Endothelial cell of umbilical vein (primary cell): Measurements from ENCODE around the gene MAPRE2. TPM values are rescaled to one million over a fixed set of nuclear protein-coding genes. Genes with fewer than 3 reads are reported as not detected.
A peak's percentile ranks its signal among the peaks of the same experiment; 100 is the strongest.

ENCODE experiments used
- BruUV-seq: library from RNA; stranded (reverse); fragments of 400-500 nt; replicated peaks from 2 replicates; lab custom pipeline; 2021; lab: Mats Ljungman, UMichigan
- CTCF ChIA-PET: fragments of 300-600, 350-600 bp; sonication (Branson Sonifier 250); formaldehyde crosslinking; loops from one replicate; lab custom pipeline; 2021; ENCODE audit warnings: antibody characterized with exemption, inconsistent platforms; lab: Charles Lee
- POLR2A ChIA-PET: fragments of 300-600, 350-600 bp; sonication (Branson Sonifier 250); formaldehyde crosslinking; loops from one replicate; lab custom pipeline; 2021; ENCODE audit warnings: antibody characterized with exemption, inconsistent platforms; lab: Charles Lee
- DNase-seq: peaks from one replicate; pipeline ENCODE4 v3.0.0-alpha.2; 2011; ENCODE audit warnings: low read depth, low spot score
- FAIRE-seq: peaks from 2 replicates; lab custom pipeline; 2011; peaks lifted over from hg19 to GRCh38; lab: Jason Lieb, UNC
- H2AFZ ChIP-seq: 2 replicates; pipeline ENCODE4 v1.6.0; 2012; ENCODE audit warnings: low read depth, low read length, control low read depth, inconsistent platforms
- H3K27ac ChIP-seq: 2 replicates; pipeline ENCODE4 v1.5.1; 2011; ENCODE audit warnings: low read depth, mild to moderate bottlenecking, control low read depth, low read length, moderate library complexity; ENCODE audit not compliant: insufficient read depth
- H3K27me3 ChIP-seq, 2 experiments: 2 replicates each; pipeline versions ENCODE4 v1.6.0 to v1.6.1; 2011; ENCODE audit warnings: low read length in 2 of 2, mixed read lengths in 1 of 2; ENCODE audit not compliant: control insufficient read depth in 2 of 2, insufficient read depth in 2 of 2
- H3K36me3 ChIP-seq, 2 experiments: 2 replicates in 1 of 2; 3 replicates in 1 of 2; pipeline ENCODE4 v1.5.1; 2011; ENCODE audit warnings: low read length in 2 of 2, mild to moderate bottlenecking in 1 of 2, moderate library complexity in 1 of 2; ENCODE audit not compliant: control insufficient read depth in 2 of 2, insufficient read depth in 2 of 2; ENCODE audit errors: extremely low read depth in 1 of 2
- H3K4me1 ChIP-seq: 3 replicates; pipeline ENCODE4 v1.5.1; 2011; ENCODE audit warnings: mild to moderate bottlenecking, low read length; ENCODE audit not compliant: control insufficient read depth, insufficient read depth; ENCODE audit errors: extremely low read depth
- H3K4me2 ChIP-seq: 2 replicates; pipeline ENCODE4 v1.6.1; 2011; ENCODE audit warnings: low read length, control low read depth, mixed read lengths; ENCODE audit not compliant: insufficient read depth
- H3K4me3 ChIP-seq, 3 experiments: fragments of 200-600 bp in 1 of 3; sonication (generic), shearing (Covaris generic) in 1 of 3; replicated peaks in 1 of 3; 2 replicates each; pipeline ENCODE4 v1.5.1; 2011 to 2016; ENCODE audit warnings: control low read depth in 3 of 3, low read length in 3 of 3, mild to moderate bottlenecking in 2 of 3, inconsistent platforms in 1 of 3, low read depth in 1 of 3, moderate library complexity in 1 of 3; ENCODE audit not compliant: insufficient read depth in 1 of 3
- H3K79me2 ChIP-seq: 2 replicates; pipeline ENCODE4 v1.6.0; 2012; ENCODE audit warnings: low read length, inconsistent platforms; ENCODE audit not compliant: control insufficient read depth, insufficient read depth
- H3K9ac ChIP-seq: replicated peaks from 2 replicates; pipeline ENCODE3; 2011; ENCODE audit warnings: low read length, control low read depth; ENCODE audit not compliant: insufficient read depth; ENCODE audit errors: extremely low read depth
- H3K9me1 ChIP-seq: replicated peaks from 3 replicates; pipeline ENCODE4 v1.6.0; 2011; ENCODE audit warnings: mild to moderate bottlenecking, low read length; ENCODE audit not compliant: control insufficient read depth, insufficient read depth; ENCODE audit errors: extremely low read depth
- H3K9me3 ChIP-seq: replicated peaks from 2 replicates; pipeline ENCODE4 v1.5.1; 2012; ENCODE audit warnings: low read length, inconsistent platforms; ENCODE audit not compliant: control insufficient read depth, insufficient read depth
- H4K20me1 ChIP-seq: replicated peaks from 2 replicates; pipeline ENCODE3; 2011; ENCODE audit warnings: mild to moderate bottlenecking, low read length; ENCODE audit not compliant: control insufficient read depth, insufficient read depth; ENCODE audit errors: extremely low read depth
- CTCF ChIP-seq, 2 donors: IDR thresholded peaks; 1 replicate in 1 of 2; 2 replicates in 1 of 2; pipeline ENCODE4 v1.5.1; 2011; ENCODE audit warnings: low read length in 2 of 2, mild to moderate bottlenecking in 2 of 2, moderate library complexity in 2 of 2, control low read depth in 1 of 2, inconsistent platforms in 1 of 2, low read depth in 1 of 2; ENCODE audit not compliant: insufficient read depth in 1 of 2; ENCODE audit errors: extremely low read depth in 1 of 2
- EZH2 ChIP-seq: IDR thresholded peaks from 2 replicates; pipeline ENCODE4 v1.6.1; 2012; ENCODE audit warnings: borderline replicate concordance, low read depth, mild to moderate bottlenecking, moderate library complexity, low read length, inconsistent platforms; ENCODE audit not compliant: severe bottlenecking
- FOS ChIP-seq: IDR thresholded peaks from 2 replicates; pipeline ENCODE4 v1.6.1; 2011; ENCODE audit warnings: mild to moderate bottlenecking, low read length, moderate library complexity, borderline replicate concordance; ENCODE audit not compliant: insufficient read depth
- MAX ChIP-seq: IDR thresholded peaks from 2 replicates; pipeline ENCODE4 v1.6.1; 2011; ENCODE audit not compliant: insufficient read depth, insufficient read length
- POLR2AphosphoS5 ChIP-seq: IDR thresholded peaks from 2 replicates; pipeline ENCODE4 v1.6.1; 2012; ENCODE audit warnings: low read depth, mild to moderate bottlenecking, control low read depth, low read length, moderate library complexity; ENCODE audit not compliant: insufficient read depth
- dilution Hi-C: fragments of 300-500 bp; cut with MboI; formaldehyde crosslinking; loops from one replicate; pipeline ENCODE4 v1.15.0; 2019; ENCODE audit warnings: low sequenced_read_pairs; ENCODE audit not compliant: extremely low pct_ligation_motif_present
- intact Hi-C: fragments of 100-400 bp; cut with micrococcal nuclease; formaldehyde crosslinking; loops from one replicate; pipeline ENCODE4 v1.10.0; 2022
- polyA plus RNA-seq, 4 experiments: library from polyadenylated mRNA; depleted of rRNA in 3 of 4; stranded (reverse) in 3 of 4; unstranded in 1 of 4; fragments of >200 nt; gene quantifications; 2 replicates each; pipeline versions ENCODE4 v1.2.1 to v1.2.3, GENCODE V29; 2011 to 2012; ENCODE audit warnings: missing spikeins in 1 of 4
- total RNA-seq: library from RNA; stranded (reverse); gene quantifications from 2 replicates; pipeline ENCODE4 v1.2.3, GENCODE V29; 2021

MAPRE2 gene
- total and polyA plus RNA-seq, 2 donors (not counting 3 experiments of a cell fraction or from before 2014, with no cell fraction given), result 117 to 148 TPM

- DNase-seq (peak; percentile 83), FAIRE-seq (peak; percentile 87)
- no peak overlapping the region for H3K27ac ChIP-seq
- no peak overlapping the region for H3K4me3 ChIP-seq
- dilution Hi-C loops, result no loop called here
- H3K4me1 ChIP-seq, result peaks cover 4% of the 10 kb centered on the region
- POLR2A ChIA-PET, result interaction anchor here (0.7 kb wide), 1 partner anchor 48 kb away, joined by 3 read pairs; no protein-coding TSS in a partner anchor
- H2AFZ ChIP-seq, result no peak overlapping the region
- CTCF ChIA-PET, result interaction anchor here (0.5 to 6.2 kb wide), 50 partner anchors 8 to 403 kb away, joined by 3 to 266 read pairs (median 4); partner anchors contain the start of genes MAPRE2, ZNF24 and ZNF397
- no peaks in the 10 kb centered on the region for H3K36me3 ChIP-seq
- no peak overlapping the region for H3K4me2 ChIP-seq
- H3K9me1 ChIP-seq, result no peaks in the 10 kb centered on the region
- H3K27me3 ChIP-seq, result no peaks in the 10 kb centered on the region
- no peaks in the 10 kb centered on the region for H3K79me2 ChIP-seq
- TF ChIP-seq CTCF (IDR thresholded peaks at IDR 0.05; ENCODE audit: extremely low read depth in 1 of 2, insufficient read depth in 1 of 2, low read depth in 1 of 2, low read length in 2 of 2), result peak; percentile 27 to 38
- TF ChIP-seq EZH2, result no peak
- TF ChIP-seq POLR2AphosphoS5, result no peak
- H3K9me3 ChIP-seq, result no peaks in the 10 kb centered on the region
- H3K9ac ChIP-seq, result no peak overlapping the region
- H4K20me1 ChIP-seq, result no peaks in the 10 kb centered on the region
- BruUV-seq, result no TSS peak
- intact Hi-C loops, result loop anchor here (1.0 to 5.0 kb wide), 7 partner anchors 35 to 349 kb away; partner anchors contain the start of genes MAPRE2 and ZNF24
Observed at GRCh38 chr18:35005963-35006577, 35.1 kb upstream of the MAPRE2 start.

- Histone ChIP-seq H3K36me3 (no peaks in the 10 kb centered on the region), H3K4me3 (no peak overlapping the region), H3K4me2 (no peak overlapping the region), H3K4me1 (peaks cover 4% of the 10 kb centered on the region), H4K20me1 (no peaks in the 10 kb centered on the region), H3K9me1 (no peaks in the 10 kb centered on the region), H3K79me2 (no peaks in the 10 kb centered on the region), H3K27me3 (no peaks in the 10 kb centered on the region), H3K27ac (no peak overlapping the region), H2AFZ (no peak overlapping the region), H3K9me3 (no peaks in the 10 kb centered on the region), H3K9ac (no peak overlapping the region)
- CTCF ChIA-PET, result interaction anchor here (0.9 to 6.2 kb wide), 7 partner anchors 15 to 345 kb away, joined by 3 to 266 read pairs (median 3); no protein-coding TSS in a partner anchor
- POLR2A ChIA-PET, result no interaction called here
- intact Hi-C loops (no loop called here), dilution Hi-C loops (no loop called here)
- FAIRE-seq (no peak), DNase-seq (no peak)
- no TSS peak for BruUV-seq
- no peak for TF ChIP-seq MAX
- no peak for TF ChIP-seq FOS
- no peak for TF ChIP-seq EZH2
- TF ChIP-seq POLR2AphosphoS5, result no peak
- no peak for TF ChIP-seq CTCF (IDR thresholded peaks at IDR 0.05; ENCODE audit: extremely low read depth in 1 of 2, insufficient read depth in 1 of 2, low read depth in 1 of 2, low read length in 2 of 2)
Observed at GRCh38 chr18:35010156-35010555, 31.1 kb upstream of the MAPRE2 start.
